Measurements from ENCODE around the gene LMX1A.

The LMX1A gene

DNA sequence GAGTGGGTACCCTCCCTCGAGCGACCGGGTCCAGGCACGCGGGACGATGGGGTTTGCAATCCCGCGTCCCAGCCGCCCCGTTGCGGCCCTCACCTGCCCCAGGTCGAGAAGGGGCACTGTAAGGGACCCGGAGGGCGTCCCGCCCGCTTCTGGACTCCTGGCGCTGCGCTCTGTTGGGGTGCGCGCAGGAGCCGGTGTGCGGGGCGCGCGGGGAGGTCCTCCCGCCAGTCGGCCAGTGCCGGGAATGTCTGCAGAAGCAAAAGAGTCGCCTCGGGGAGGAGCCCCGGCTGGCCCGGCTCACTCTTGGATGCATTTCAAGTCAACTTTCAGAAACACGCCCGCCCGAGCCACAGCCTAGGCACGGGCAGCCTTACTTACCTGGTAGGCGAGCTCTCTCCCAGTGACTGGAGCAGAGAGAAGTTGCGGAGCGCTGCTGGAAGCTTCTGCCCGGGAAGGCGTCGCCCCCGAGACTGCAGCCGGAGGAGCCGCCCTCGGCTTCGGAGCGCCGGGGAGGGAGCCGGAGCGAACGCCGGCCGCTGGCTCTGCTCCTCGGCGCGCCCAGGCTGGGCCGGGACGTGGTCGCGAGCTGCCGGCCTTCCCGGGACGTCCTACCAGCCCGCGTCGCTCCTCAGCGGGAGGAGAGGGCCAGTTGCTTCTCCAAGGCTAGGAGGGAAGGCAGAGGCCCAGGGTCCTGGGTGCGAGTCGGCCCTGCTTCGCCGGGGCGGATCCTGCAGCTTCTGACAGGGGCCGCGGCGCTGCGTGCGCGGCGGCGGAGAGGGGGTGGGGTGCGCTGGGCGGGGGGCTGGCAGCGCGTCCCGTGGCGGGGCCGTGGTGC lies at the start of gene LMX1A:
TSS of gene LMX1A (minus strand) at position 739 of the 835 bp plus-strand sequence. CDS start 1,156 bp downstream, outside the sequence.
- DNase-seq, result no peak
- ATAC-seq, result no peak

DNA sequence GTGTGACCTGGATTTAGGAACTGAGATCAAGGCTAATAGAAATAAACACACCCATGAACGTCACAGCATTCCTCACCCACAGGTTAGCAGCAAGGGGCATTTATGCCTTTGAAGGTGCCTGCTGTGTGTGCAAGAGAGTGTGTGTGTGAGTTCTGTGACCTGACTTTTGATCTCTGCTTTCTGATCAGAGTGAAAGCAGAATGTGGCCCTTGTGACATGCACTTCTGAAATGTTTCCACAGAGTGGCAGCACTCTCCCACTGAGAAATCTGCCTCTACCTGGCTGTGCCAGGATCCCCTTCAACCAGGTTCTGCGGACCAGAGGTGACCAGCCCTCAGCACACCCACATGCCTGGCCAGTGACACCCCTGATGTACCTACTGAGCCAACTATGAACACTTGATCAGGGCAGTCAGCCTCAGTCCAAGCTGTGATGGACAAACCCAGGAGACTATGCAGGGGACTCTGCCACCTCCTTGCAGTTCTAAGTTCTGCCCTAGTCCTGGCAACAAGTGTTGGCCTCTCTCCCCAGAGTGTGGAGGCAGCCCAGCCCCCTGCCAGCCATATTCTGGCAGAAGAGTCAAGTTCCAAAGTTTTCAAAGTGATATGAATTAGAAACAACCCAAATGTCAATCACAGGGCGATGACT lies 47.4 kb upstream of the LMX1A start:
- DNase-seq, result no peak
- peak; percentile 57 for ATAC-seq

DNA sequence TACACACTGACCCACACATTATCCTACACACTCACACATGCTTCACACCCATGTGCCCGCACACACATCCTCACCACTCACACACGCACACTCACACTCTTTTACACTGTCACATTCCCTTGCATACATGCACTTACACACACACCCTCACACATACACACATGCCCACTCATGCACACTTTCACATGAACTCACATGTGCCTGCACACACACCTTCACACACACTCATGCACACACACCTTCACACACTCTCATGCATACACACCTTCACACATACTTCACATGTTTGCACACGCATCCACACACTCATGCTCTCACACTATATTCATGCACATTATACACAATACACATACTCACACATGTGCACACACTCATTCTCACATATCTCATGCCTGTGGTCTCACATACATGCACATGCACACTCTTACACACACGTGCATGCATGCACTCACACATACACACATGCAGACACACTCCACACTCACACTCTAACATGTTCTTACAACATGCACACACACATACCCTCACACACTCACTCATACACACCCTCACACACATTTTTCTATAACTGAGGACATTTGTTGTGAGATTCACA lies 46.1 kb upstream of the LMX1A start:
- no peak for ATAC-seq
- no peak for DNase-seq

DNA sequence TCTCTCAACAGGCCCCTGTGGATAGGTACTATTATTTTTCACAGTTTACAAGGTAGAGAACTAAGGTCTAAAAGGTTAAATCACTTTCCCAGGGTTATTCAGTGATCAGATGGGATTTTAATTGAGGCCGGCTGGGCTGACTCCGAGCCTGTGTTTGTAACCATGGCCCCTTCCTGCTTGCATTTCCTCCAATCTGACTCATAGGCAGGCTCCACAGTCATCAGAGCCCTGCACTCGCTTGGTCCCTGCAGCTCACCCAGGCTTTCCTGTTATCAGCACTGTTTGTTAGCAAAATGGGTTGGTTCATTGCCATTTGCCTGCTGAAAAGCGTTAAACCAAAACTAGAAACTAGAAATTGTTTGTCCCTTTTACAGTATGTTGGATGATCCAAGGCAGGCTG lies 41.4 kb upstream of the LMX1A start:
- no peak for ATAC-seq
- DNase-seq, result no peak

DNA sequence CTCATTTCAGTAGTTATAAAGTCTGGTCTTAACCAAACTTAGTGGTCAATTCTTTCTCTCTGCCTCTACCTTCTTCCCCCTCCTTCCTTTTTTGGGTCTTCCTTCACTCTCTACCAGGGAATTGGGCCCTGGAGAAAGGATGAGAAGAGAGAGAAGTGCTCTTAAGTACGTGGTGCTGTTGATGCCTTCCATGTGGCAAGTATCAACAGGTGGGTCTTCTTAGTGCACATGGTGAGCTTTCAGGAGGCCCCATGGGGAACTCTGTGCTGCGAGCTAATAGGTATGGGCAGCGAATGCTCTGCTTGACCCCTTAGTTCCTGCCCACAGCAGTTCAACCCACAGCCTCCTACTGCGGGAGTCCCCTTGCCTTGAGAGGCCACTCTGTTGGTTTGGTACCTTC lies 39.4 kb upstream of the LMX1A start:
- no peak for DNase-seq
- no peak for ATAC-seq

DNA sequence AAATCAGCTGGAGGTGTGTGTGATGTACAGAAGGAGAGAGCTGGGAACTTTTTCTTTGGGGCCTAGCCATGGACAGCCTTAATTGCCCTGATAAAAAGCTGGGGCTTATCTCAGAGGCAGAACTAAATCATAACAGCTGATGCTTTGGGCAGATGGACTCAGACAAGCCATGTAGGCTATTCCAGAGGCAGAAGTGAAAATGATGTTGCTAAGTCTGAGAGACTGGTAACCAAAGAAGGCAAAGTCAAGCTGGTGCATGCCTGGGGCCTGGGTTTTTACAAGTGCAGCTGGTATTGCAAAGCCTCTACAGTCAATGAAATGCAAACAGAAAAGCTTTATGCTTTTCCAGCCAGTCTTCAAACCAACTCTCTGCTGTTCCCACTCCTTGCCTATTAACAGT lies 39.0 kb upstream of the LMX1A start:
- DNase-seq (no peak), ATAC-seq (no peak)

DNA sequence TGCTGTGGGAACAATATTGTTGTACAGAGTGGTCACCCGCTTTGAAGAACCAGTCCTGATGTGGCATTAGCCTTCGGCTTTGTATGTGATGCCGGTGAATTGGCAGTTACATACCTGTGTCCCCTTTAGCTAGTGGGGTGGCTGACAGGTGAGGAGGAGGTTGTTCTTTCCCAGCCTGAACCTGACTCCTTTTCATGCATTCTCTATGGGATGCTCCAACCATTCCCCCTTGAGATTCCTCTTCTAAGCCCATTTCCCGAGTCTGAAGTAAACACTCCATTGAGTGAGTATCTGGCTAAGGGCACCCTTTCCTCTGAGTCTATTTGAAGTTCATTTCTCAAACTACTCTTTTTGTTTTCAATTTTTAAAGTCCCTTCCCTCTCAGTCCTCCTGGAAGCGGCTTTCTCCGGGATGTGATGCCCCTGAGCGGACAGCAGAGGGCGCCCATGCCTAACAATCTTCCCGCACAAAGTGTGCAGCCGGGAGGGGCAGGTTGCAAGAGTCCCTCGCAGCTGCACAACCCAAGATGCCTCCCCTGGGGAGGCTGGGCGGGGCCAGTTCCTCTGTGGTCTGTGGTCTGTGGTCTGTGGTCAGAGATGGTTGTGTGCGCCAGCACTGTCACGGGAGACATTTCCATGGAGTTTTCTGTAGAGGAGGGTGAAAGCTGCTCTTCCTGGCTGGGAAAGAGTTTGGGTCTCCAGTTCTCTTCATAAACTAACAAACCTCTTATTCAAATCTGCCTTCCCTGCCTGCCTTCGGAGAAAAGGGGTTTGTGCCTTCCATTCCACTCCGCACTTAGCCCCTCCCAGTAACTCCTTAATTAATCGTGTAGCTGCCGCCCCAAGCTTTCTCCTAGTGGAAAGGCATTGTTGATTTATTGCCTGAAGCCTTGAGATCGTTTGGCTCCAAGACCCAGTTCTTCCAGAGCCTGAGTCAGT lies 36.4 kb upstream of the LMX1A start:
- ATAC-seq (peak; percentile 98), DNase-seq (peak; percentile 87)

DNA sequence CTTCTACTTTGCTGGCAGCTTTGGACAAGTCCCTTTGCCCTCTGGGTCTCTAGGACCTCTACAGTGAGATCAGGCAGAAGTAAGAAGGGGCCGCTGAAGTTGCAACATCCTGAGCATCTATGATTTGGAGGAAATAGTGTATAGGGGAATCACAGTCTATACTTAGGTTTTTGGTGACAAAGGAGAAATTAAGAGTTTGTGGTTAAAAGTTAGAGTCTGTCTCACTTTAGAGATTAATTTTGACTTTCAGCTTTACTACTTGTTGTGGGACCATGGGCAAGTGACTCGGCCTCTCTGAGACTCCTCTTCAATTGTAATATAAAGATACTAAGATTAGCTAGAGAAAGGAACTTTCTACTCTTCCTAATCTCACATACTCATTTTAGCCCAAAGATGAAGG lies 33.1 kb upstream of the LMX1A start:
- no peak for ATAC-seq

DNA sequence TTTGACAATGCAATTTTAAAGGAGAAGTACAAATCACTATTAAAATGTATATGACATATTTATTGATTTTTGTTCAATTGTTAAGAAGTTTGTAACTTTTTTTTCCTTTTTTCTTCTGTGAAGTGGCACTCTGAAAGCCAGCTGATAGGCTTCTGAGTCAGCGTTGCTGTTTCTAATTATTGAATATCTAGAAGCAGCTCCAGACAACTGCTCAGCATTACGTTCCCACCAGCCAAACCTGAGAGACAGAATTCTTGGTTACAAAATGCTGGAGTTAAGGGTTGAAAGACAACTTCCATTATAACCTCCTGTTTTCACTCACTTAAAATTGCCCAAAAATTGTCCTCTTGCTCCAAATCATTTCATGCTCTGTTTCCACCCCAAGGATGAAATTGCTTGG lies 31.4 kb upstream of the LMX1A start:
- DNase-seq (no peak), ATAC-seq (no peak)

More for the DNA sequence above, 33.1 kb upstream of the LMX1A start:
- DNase-seq, result no peak

DNA sequence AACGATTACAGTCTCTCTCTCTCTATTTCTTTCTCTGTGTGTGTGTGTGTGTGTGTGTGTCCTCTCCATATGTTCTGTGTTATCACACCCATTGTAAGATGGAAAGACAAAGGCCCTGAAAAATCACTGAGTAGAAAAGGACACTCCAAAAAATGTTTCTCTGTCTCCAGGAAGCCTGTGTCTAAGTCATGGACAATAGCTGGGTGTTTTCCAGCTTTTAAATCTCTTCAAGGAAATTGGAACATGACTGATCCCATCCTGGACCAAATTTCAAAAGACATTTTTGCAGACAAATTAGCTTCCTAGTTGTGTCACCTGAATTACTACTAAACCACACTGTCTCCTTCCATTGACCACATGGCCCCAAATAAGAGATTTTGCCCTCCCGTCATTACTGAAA lies 31.0 kb upstream of the LMX1A start:
- ATAC-seq (no peak), DNase-seq (no peak)

DNA sequence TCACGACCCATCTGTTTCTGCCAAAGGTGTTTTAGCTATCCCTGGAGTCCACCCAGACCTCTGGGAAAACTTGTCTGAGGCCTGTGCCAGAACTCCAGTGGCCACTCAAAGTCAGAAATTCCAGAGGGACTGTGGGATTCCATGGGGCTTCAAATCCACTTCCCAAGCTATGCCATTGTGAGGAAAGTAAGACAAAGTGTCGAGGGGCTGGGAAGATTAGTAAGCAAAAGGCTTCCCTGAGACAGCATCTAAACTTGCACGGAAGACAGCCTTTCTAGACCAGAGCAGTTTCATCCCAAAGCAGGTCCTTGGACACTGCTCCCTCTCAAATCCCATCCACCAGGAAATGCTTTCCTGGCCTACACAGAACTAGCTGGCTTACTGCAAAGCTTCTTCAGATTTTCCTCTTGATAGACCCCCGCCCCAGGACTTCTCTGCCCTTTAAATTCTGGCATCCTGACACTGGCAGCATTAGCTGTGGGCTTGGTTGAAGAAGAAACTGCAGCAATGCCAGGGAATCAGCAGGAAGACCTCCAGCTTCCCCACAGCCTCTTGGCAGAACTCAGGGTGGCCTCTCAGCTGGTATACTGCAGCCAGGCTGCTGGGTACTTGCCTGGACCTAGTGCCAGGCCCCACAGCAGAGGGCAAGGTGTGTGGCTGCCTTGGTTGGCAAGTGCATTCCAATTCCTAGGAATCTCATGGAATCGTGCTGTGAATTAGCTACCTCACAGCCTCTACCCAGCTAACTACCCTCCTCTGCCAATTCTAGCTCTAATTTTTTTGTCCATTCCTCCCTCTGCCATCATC lies 27.3 kb upstream of the LMX1A start:
- no peak for DNase-seq

DNA sequence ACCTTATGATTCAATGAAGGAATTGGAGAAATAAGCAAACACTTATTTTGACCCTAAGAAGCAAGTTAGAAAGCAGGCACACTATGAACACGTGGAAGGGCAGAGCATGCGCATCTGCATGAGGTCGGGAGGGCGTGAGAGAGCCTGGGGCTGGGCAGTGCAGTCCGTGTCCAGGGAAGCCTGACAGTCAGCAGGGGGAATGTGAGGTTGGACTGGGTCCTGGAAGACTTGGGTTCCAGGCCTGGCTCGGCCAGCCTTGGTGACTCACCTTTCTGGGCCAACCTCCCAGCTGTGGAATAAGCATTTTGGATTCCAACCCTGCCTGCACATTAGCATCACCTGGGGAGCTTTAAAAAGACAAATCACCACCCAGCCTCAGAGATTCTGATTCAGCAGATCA lies 26.6 kb upstream of the LMX1A start:
- DNase-seq, result no peak
- no peak for ATAC-seq

More for the DNA sequence above, 27.3 kb upstream of the LMX1A start:
- peak; percentile 44 for ATAC-seq

DNA sequence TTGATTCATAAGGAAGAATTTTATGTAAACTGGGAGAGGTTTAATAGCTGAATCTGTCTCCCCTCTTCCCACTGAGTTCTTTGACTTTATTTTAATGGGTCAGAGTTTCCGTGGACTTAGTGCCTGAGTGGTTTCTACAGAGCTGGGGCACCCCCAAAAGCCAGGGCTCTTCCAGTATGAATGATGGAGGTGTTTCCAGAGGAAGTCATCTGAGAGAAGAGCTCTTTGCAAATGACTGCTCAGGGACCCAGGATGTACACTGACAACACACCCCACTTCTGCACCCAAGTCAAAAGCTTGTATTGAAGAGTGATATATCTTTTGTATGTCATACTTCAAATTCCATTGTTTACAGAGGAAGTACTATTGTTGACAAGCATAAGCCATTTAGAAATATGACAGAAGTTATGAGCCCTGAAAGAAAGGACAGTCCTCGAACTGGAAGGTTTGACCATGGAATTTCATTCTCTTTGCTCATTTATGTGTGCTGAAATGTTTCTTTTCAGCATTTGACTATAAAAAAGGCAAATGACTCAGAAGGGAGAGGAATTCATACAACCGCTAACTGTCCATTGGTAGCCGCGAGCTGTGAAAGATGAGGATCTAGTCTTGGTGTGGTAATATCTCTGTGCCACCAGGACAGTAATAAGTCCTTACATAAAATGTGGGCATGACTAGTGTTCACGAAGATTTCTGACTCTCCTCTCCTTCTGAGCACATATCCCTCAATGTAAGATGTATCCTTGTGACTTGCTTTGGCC lies 25.4 kb upstream of the LMX1A start:
- no peak for ATAC-seq
- DNase-seq, result no peak

DNA sequence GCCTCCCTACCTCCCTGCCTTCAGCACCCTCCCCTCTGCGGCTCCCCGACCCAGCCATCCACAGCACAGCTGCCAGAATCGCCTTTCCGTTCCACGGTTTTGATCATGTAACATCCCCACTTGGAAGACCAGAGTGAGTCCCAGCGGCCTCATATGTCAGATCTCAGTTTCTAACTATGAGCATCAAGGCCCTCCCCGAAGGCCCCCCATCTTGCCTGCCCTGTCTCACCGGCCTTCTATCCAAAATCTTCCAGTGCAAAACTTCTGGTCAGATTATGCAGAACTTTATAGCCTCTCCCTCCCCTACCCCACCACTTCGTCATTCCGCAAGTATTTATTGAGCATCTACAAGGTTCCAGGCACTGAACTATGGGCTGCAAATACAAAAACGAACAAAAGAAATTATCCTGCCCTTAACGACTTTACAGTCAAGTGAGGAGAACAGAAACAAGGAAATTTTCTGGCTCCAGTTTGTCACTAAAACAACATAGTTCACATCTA lies 20.3 kb upstream of the LMX1A start:
- no peak for DNase-seq
- no peak for ATAC-seq

DNA sequence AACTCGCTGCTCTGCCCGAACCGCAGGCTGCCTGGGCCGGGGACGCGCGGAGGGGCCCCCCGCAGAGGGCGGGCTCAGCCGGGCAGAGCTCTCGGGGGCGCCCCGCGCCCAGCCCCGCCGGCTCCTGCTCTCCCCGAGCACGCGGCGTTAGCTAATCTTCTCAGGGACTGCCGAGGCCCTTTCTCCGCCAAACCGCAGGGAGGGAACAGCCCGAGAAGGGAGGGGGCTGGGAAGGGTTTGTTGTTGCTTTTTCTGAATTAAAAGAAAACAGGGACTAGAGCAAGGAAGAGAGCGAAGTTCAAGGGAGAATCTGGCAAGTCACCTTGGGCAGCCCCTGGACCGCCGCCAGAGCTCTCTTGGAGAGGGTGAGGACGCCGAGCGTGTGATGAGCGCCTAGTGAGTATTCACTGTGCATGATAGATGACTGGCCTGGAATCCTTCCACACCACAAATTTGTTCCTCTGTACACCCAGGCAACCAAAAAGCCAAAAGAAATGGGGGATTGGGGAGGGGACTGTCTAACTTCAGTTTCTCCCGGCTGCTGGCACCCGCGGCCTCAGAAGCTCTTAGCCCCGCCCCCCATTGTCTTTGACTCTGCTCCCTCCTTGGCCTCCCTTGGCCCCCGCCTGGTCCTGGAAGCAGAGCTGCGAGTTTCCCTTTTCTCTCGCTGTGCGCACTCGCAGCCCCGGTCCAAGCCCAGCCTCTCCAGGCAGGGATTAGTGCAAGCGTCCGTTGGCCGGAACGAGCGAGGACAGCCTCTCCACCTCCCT lies 19.7 kb upstream of the LMX1A start:
- DNase-seq (peak; percentile 52), ATAC-seq (peak; percentile 69)

DNA sequence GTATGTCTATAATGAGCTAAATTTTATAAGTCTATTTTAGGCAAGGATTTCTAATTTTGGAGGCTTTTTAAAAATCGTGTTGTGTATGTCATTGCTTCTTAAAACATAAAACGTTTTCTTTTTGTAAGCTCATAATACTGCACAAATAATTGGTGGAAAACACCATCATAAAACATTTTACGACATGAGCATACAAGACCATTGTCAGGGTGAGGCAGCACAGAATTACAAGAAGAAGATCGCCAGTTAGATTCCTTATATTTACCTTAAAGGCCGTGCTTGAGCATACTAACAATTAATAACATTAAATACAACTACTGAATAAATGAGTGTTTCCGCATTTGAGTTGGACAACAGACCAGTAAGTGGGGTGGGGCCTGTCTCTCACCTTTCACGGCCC lies 19.1 kb upstream of the LMX1A start:
- DNase-seq, result no peak
- ATAC-seq, result no peak

DNA sequence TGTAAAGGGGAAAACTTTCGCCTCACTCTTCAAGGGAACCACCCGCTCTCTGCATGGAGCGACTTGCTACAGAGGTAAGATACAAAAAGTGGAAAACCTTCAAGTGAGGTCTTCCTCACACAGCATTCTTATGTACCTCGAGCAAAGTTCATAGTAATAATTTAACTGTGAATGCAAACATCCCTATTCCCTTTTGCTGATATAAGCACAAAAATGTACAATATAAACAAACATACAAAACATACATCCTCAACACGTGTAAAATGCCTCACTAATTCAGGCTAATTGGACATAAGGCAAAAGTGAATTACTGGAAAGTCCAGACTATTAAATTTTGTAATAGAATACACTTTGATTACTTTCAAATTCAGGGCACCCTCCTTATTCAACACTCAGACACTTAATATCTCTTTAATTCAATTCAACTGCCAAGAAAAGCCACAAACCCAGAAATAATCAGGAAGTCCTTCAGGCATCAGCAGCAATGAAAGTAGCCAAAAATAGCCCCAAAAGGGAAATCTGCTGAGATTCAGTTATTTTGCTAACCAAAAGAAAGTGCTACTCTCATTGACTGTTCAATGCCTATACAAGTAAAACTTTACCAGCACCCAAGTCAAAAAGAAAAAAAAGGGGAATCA lies 15.2 kb upstream of the LMX1A start:
- ATAC-seq, result no peak
- DNase-seq, result no peak

DNA sequence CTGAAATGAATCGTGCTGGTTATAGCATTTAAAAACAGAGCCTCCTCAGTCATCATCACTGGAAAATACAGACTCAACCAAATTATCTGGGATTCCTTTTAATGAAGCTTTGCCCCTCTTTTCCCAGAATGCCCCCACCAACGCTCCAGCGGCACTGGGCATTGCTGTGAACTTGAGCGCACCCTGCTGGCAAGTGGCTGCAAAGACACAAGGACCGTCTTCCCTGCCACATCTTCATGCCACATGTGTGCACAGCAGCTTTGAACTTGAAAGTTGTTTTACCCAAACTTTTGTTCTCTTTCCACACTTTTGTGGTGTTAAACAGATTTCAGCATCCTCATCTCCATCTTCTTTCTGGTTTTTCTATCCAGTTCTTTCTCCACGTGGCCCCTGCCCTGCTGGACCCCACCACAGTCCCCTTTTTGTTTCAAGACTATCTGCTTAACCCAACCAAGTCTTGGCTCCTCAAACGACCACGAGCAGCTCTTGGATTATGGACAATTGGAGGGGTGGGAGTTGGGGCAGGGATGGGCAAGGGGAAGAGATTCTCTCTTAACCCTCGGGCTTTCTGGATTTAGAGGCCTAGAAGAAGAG lies 12.8 kb upstream of the LMX1A start:
- ATAC-seq (peak; percentile 34), DNase-seq (peak; percentile 68)

Data from stimulated activated naive CD8-positive, alpha-beta T cell treated with anti-CD3 and anti-CD28 coated beads, Interleukin-15, Interleukin-2, amounts not matched to agents 100 U/mL and 50 U/mL, for 24 hours (primary cell).